ENCODE measurements around the gene PABPN1L.

PABPN1L gene

GRCh38 chr16:88865742-88866141 lies 718 bp downstream of the PABPN1L start:
- no peak for DNase-seq
- Histone ChIP-seq H3K27ac (ENCODE audit: low read depth, low read length) (no peak overlapping the region), H3K4me3 (ENCODE audit: low read length) (no peak overlapping the region), H3K79me2 (ENCODE audit: control insufficient read depth, insufficient read depth, low read length) (no peaks in the 10 kb centered on the region), H3K18ac (ENCODE audit: low read length) (no peak overlapping the region), H2BK120ac (ENCODE audit: low read depth, low read length) (no peak overlapping the region), H2BK5ac (ENCODE audit: low read length) (no peak overlapping the region), H3K79me1 (ENCODE audit: low read length) (no peaks in the 10 kb centered on the region), H3K23ac (ENCODE audit: low read length) (no peak overlapping the region), H3K36me3 (ENCODE audit: control insufficient read depth, insufficient read depth, low read length) (no peaks in the 10 kb centered on the region), H3K56ac (ENCODE audit: low read length) (no peak overlapping the region), H4K8ac (ENCODE audit: low read depth, low read length) (no peak overlapping the region), H3K4me2 (ENCODE audit: low read length) (no peak overlapping the region), H3K4ac (ENCODE audit: low read depth, low read length) (no peak overlapping the region), H2AK5ac (ENCODE audit: low read length) (no peak overlapping the region), H3K4me1 (ENCODE audit: control insufficient read depth, low read depth, low read length) (no peaks in the 10 kb centered on the region), H4K5ac (ENCODE audit: low read length) (no peak overlapping the region), H3K9ac (ENCODE audit: low read length) (no peak overlapping the region), H2BK15ac (replicated peaks; ENCODE audit: low read depth) (no peak overlapping the region), H3K27me3 (ENCODE audit: insufficient read depth, low read length, poor library complexity) (no peaks in the 10 kb centered on the region)
- WGBS (ENCODE audit: extremely low coverage, insufficient coverage, low lambda C conversion rate): no CpG with 5 or more reads among the region's 15 CpGs

- Histone ChIP-seq H3K4me3 (ENCODE audit: low read length) (no peak overlapping the region), H3K27ac (ENCODE audit: low read depth, low read length) (no peak overlapping the region), H2BK15ac (replicated peaks; ENCODE audit: low read depth) (no peak overlapping the region), H3K4me2 (ENCODE audit: low read length) (no peak overlapping the region), H3K79me1 (ENCODE audit: low read length) (no peaks in the 10 kb centered on the region), H4K5ac (ENCODE audit: low read length) (no peak overlapping the region), H3K23ac (ENCODE audit: low read length) (no peak overlapping the region), H3K56ac (ENCODE audit: low read length) (no peak overlapping the region), H3K9ac (ENCODE audit: low read length) (no peak overlapping the region), H3K4me1 (ENCODE audit: control insufficient read depth, low read depth, low read length) (no peaks in the 10 kb centered on the region), H3K18ac (ENCODE audit: low read length) (no peak overlapping the region), H3K36me3 (ENCODE audit: control insufficient read depth, insufficient read depth, low read length) (no peaks in the 10 kb centered on the region), H2AK5ac (ENCODE audit: low read length) (no peak overlapping the region), H3K27me3 (ENCODE audit: insufficient read depth, low read length, poor library complexity) (no peaks in the 10 kb centered on the region), H2BK120ac (ENCODE audit: low read depth, low read length) (no peak overlapping the region), H3K79me2 (ENCODE audit: control insufficient read depth, insufficient read depth, low read length) (no peaks in the 10 kb centered on the region), H2BK5ac (ENCODE audit: low read length) (no peak overlapping the region), H3K4ac (ENCODE audit: low read depth, low read length) (no peak overlapping the region), H4K8ac (ENCODE audit: low read depth, low read length) (no peak overlapping the region)
- no CpG with 5 or more reads among the region's 14 CpGs for WGBS (ENCODE audit: extremely low coverage, insufficient coverage, low lambda C conversion rate)
- DNase-seq: no peak
Observed at GRCh38 chr16:88865310-88865709, 1.1 kb downstream of the PABPN1L start.

- H3K36me3 ChIP-seq (ENCODE audit: control insufficient read depth, insufficient read depth, low read length): no peaks in the 10 kb centered on the region
- H3K18ac ChIP-seq (ENCODE audit: low read length): no peak overlapping the region
- no peak overlapping the region for H3K4me2 ChIP-seq (ENCODE audit: low read length)
- H2BK120ac ChIP-seq (ENCODE audit: low read depth, low read length): no peak overlapping the region
- no peak overlapping the region for H2AK5ac ChIP-seq (ENCODE audit: low read length)
- no peak overlapping the region for H2BK15ac ChIP-seq (replicated peaks; ENCODE audit: low read depth)
- no peak for DNase-seq
- H3K79me1 ChIP-seq (ENCODE audit: low read length): no peaks in the 10 kb centered on the region
- H3K56ac ChIP-seq (ENCODE audit: low read length): no peak overlapping the region
- no peaks in the 10 kb centered on the region for H3K27me3 ChIP-seq (ENCODE audit: insufficient read depth, low read length, poor library complexity)
- H3K4ac ChIP-seq (ENCODE audit: low read depth, low read length): no peak overlapping the region
- no peak overlapping the region for H3K23ac ChIP-seq (ENCODE audit: low read length)
- no peak overlapping the region for H3K4me3 ChIP-seq (ENCODE audit: low read length)
- H4K8ac ChIP-seq (ENCODE audit: low read depth, low read length): no peak overlapping the region
- no peaks in the 10 kb centered on the region for H3K4me1 ChIP-seq (ENCODE audit: control insufficient read depth, low read depth, low read length)
- no peak overlapping the region for H2BK5ac ChIP-seq (ENCODE audit: low read length)
- no CpG with 5 or more reads among the region's 18 CpGs for WGBS (ENCODE audit: extremely low coverage, insufficient coverage, low lambda C conversion rate)
- no peak overlapping the region for H4K5ac ChIP-seq (ENCODE audit: low read length)
- H3K79me2 ChIP-seq (ENCODE audit: control insufficient read depth, insufficient read depth, low read length): no peaks in the 10 kb centered on the region
- no peak overlapping the region for H3K9ac ChIP-seq (ENCODE audit: low read length)
- no peak overlapping the region for H3K27ac ChIP-seq (ENCODE audit: low read depth, low read length)
Observed at GRCh38 chr16:88864521-88864920, 1.9 kb downstream of the PABPN1L start.

GRCh38 chr16:88864099-88864498 lies 2.4 kb downstream of the PABPN1L start:
- WGBS (ENCODE audit: extremely low coverage, insufficient coverage, low lambda C conversion rate): no CpG with 5 or more reads among the region's 15 CpGs
- no peak overlapping the region for H3K27ac ChIP-seq (ENCODE audit: low read depth, low read length)
- no peak overlapping the region for H3K4me3 ChIP-seq (ENCODE audit: low read length)
- H3K23ac ChIP-seq (ENCODE audit: low read length): no peak overlapping the region
- no peaks in the 10 kb centered on the region for H3K36me3 ChIP-seq (ENCODE audit: control insufficient read depth, insufficient read depth, low read length)
- H3K18ac ChIP-seq (ENCODE audit: low read length): no peak overlapping the region
- no peak overlapping the region for H3K4ac ChIP-seq (ENCODE audit: low read depth, low read length)
- H3K27me3 ChIP-seq (ENCODE audit: insufficient read depth, low read length, poor library complexity): no peaks in the 10 kb centered on the region
- H3K79me1 ChIP-seq (ENCODE audit: low read length): no peaks in the 10 kb centered on the region
- no peaks in the 10 kb centered on the region for H3K79me2 ChIP-seq (ENCODE audit: control insufficient read depth, insufficient read depth, low read length)
- H4K8ac ChIP-seq (ENCODE audit: low read depth, low read length): no peak overlapping the region
- H4K5ac ChIP-seq (ENCODE audit: low read length): no peak overlapping the region
- no peak overlapping the region for H3K56ac ChIP-seq (ENCODE audit: low read length)
- no peak overlapping the region for H3K4me2 ChIP-seq (ENCODE audit: low read length)
- no peak overlapping the region for H2BK5ac ChIP-seq (ENCODE audit: low read length)
- no peak overlapping the region for H2BK120ac ChIP-seq (ENCODE audit: low read depth, low read length)
- DNase-seq: no peak
- H2AK5ac ChIP-seq (ENCODE audit: low read length): no peak overlapping the region
- H3K4me1 ChIP-seq (ENCODE audit: control insufficient read depth, low read depth, low read length): no peaks in the 10 kb centered on the region
- H2BK15ac ChIP-seq (replicated peaks; ENCODE audit: low read depth): no peak overlapping the region
- no peak overlapping the region for H3K9ac ChIP-seq (ENCODE audit: low read length)

GRCh38 chr16:88863426-88863825 lies 3.0 kb downstream of the PABPN1L start:
- no peak overlapping the region for H2BK5ac ChIP-seq (ENCODE audit: low read length)
- no peak overlapping the region for H3K9ac ChIP-seq (ENCODE audit: low read length)
- no peak overlapping the region for H3K18ac ChIP-seq (ENCODE audit: low read length)
- no peak overlapping the region for H2BK120ac ChIP-seq (ENCODE audit: low read depth, low read length)
- WGBS (ENCODE audit: extremely low coverage, insufficient coverage, low lambda C conversion rate): no CpG with 5 or more reads among the region's 13 CpGs
- no peak overlapping the region for H2AK5ac ChIP-seq (ENCODE audit: low read length)
- H3K27ac ChIP-seq (ENCODE audit: low read depth, low read length): no peak overlapping the region
- no peak overlapping the region for H2BK15ac ChIP-seq (replicated peaks; ENCODE audit: low read depth)
- no peaks in the 10 kb centered on the region for H3K27me3 ChIP-seq (ENCODE audit: insufficient read depth, low read length, poor library complexity)
- no peak overlapping the region for H3K4me2 ChIP-seq (ENCODE audit: low read length)
- H3K4me1 ChIP-seq (ENCODE audit: control insufficient read depth, low read depth, low read length): no peaks in the 10 kb centered on the region
- peaks cover 2% of the 10 kb centered on the region for H3K79me1 ChIP-seq (ENCODE audit: low read length)
- no peak overlapping the region for H3K4me3 ChIP-seq (ENCODE audit: low read length)
- no peak overlapping the region for H3K23ac ChIP-seq (ENCODE audit: low read length)
- H3K79me2 ChIP-seq (ENCODE audit: control insufficient read depth, insufficient read depth, low read length): no peaks in the 10 kb centered on the region
- no peak overlapping the region for H3K4ac ChIP-seq (ENCODE audit: low read depth, low read length)
- no peak overlapping the region for H4K8ac ChIP-seq (ENCODE audit: low read depth, low read length)
- no peak overlapping the region for H4K5ac ChIP-seq (ENCODE audit: low read length)
- no peak overlapping the region for H3K56ac ChIP-seq (ENCODE audit: low read length)
- no peaks in the 10 kb centered on the region for H3K36me3 ChIP-seq (ENCODE audit: control insufficient read depth, insufficient read depth, low read length)
- no peak for DNase-seq

- H3K36me3 ChIP-seq (ENCODE audit: control insufficient read depth, insufficient read depth, low read length): no peaks in the 10 kb centered on the region
- peaks cover under 1% of the 10 kb centered on the region for H3K4me1 ChIP-seq (ENCODE audit: control insufficient read depth, low read depth, low read length)
- WGBS (ENCODE audit: extremely low coverage, insufficient coverage, low lambda C conversion rate): no CpG with 5 or more reads among the region's 25 CpGs
- no peak overlapping the region for H2AK5ac ChIP-seq (ENCODE audit: low read length)
- H2BK15ac ChIP-seq (replicated peaks; ENCODE audit: low read depth): no peak overlapping the region
- no peak overlapping the region for H3K18ac ChIP-seq (ENCODE audit: low read length)
- H3K79me2 ChIP-seq (ENCODE audit: control insufficient read depth, insufficient read depth, low read length): no peaks in the 10 kb centered on the region
- H3K23ac ChIP-seq (ENCODE audit: low read length): no peak overlapping the region
- no peak overlapping the region for H3K4ac ChIP-seq (ENCODE audit: low read depth, low read length)
- H4K5ac ChIP-seq (ENCODE audit: low read length): no peak overlapping the region
- H3K27me3 ChIP-seq (ENCODE audit: insufficient read depth, low read length, poor library complexity): no peaks in the 10 kb centered on the region
- no peak for DNase-seq
- peaks cover 5% of the 10 kb centered on the region for H3K79me1 ChIP-seq (ENCODE audit: low read length)
- no peak overlapping the region for H4K8ac ChIP-seq (ENCODE audit: low read depth, low read length)
- no peak overlapping the region for H2BK120ac ChIP-seq (ENCODE audit: low read depth, low read length)
- H3K4me3 ChIP-seq (ENCODE audit: low read length): no peak overlapping the region
- H3K56ac ChIP-seq (ENCODE audit: low read length): no peak overlapping the region
- no peak overlapping the region for H2BK5ac ChIP-seq (ENCODE audit: low read length)
- no peak overlapping the region for H3K4me2 ChIP-seq (ENCODE audit: low read length)
- H3K9ac ChIP-seq (ENCODE audit: low read length): no peak overlapping the region
- no peak overlapping the region for H3K27ac ChIP-seq (ENCODE audit: low read depth, low read length)
Observed at GRCh38 chr16:88862968-88863367, 3.5 kb downstream of the PABPN1L start.

All from mesendoderm (in vitro differentiated cells).